Neuronal stem cell (in vitro differentiated cells): Measurements from ENCODE around the gene KCNAB1.

Experiments used
- DNase-seq: peaks from one replicate; pipeline ENCODE4 v3.0.0-alpha.2; 2013; ENCODE audit warnings: low spot score
- H2AFZ ChIP-seq: one replicate; pipeline ENCODE4 v1.6.1; 2013; ENCODE audit warnings: mild to moderate bottlenecking, low read length, inconsistent platforms
- H2AK5ac ChIP-seq: 2 replicates; pipeline ENCODE4 v1.6.1; 2013; ENCODE audit warnings: low read depth, mild to moderate bottlenecking, inconsistent platforms, low read length, moderate library complexity, mixed read lengths
- H2BK120ac ChIP-seq: 2 replicates; pipeline ENCODE4 v1.6.1; 2013; ENCODE audit warnings: low read depth, mild to moderate bottlenecking, inconsistent platforms, low read length, moderate library complexity, mixed read lengths
- H2BK12ac ChIP-seq: one replicate; pipeline ENCODE4 v1.6.1; 2013; ENCODE audit warnings: low read length, inconsistent platforms
- H2BK15ac ChIP-seq: 2 replicates; pipeline ENCODE4 v1.6.1; 2013; ENCODE audit warnings: mild to moderate bottlenecking, low read length, inconsistent platforms, mixed read lengths
- H2BK5ac ChIP-seq: one replicate; pipeline ENCODE4 v1.6.1; 2013; ENCODE audit warnings: inconsistent platforms, mild to moderate bottlenecking, low read length, moderate library complexity
- H3K14ac ChIP-seq: one replicate; pipeline ENCODE4 v1.6.1; 2013; ENCODE audit warnings: low read length, inconsistent platforms
- H3K18ac ChIP-seq: 2 replicates; pipeline ENCODE4 v1.6.1; 2013; ENCODE audit warnings: low read length, inconsistent platforms
- H3K23ac ChIP-seq: 2 replicates; pipeline ENCODE4 v1.6.1; 2013; ENCODE audit warnings: low read depth, mild to moderate bottlenecking, mixed read lengths, low read length, inconsistent platforms; ENCODE audit not compliant: poor library complexity
- H3K27ac ChIP-seq: replicated peaks from 3 replicates; pipeline ENCODE4 v1.5.1; 2013; ENCODE audit warnings: low read length, inconsistent platforms
- H3K27me3 ChIP-seq, 3 experiments: 2 replicates each; pipeline ENCODE4 v1.6.1; 2013; ENCODE audit warnings: low read length in 3 of 3, mild to moderate bottlenecking in 2 of 3, inconsistent platforms in 1 of 3, low read depth in 1 of 3, mixed read lengths in 1 of 3, moderate library complexity in 1 of 3; ENCODE audit not compliant: control insufficient read depth in 3 of 3, insufficient read depth in 3 of 3
- H3K36me3 ChIP-seq, 2 donors: replicated peaks in 1 of 2; 2 replicates each; pipeline ENCODE4 v1.6.1; 2013; ENCODE audit warnings: low read length in 2 of 2; ENCODE audit not compliant: control insufficient read depth in 2 of 2, insufficient read depth in 2 of 2
- H3K4ac ChIP-seq: 2 replicates; pipeline ENCODE4 v1.6.1; 2013; ENCODE audit warnings: inconsistent platforms, mild to moderate bottlenecking, low read length, moderate library complexity
- H3K4me1 ChIP-seq, 2 donors: 1 replicate in 1 of 2; 2 replicates in 1 of 2; pipeline ENCODE4 v1.6.1; 2013; ENCODE audit warnings: low read length in 2 of 2, low read depth in 1 of 2; ENCODE audit not compliant: control insufficient read depth in 2 of 2, insufficient read depth in 1 of 2
- H3K4me2 ChIP-seq: one replicate; pipeline ENCODE4 v1.6.1; 2013; ENCODE audit warnings: mild to moderate bottlenecking, low read length, inconsistent platforms; ENCODE audit not compliant: insufficient read depth, poor library complexity, severe bottlenecking
- H3K4me3 ChIP-seq, 2 donors: 2 replicates each; pipeline ENCODE4 v1.5.1; 2013; ENCODE audit warnings: low read length in 2 of 2, mild to moderate bottlenecking in 2 of 2, inconsistent platforms in 1 of 2, moderate library complexity in 1 of 2
- H3K79me1 ChIP-seq: one replicate; pipeline ENCODE4 v1.6.1; 2013; ENCODE audit warnings: low read depth, mild to moderate bottlenecking, inconsistent platforms, low read length, moderate library complexity
- H3K9ac ChIP-seq: one replicate; pipeline ENCODE4 v1.6.1; 2013; ENCODE audit warnings: mild to moderate bottlenecking, low read depth, low read length, inconsistent platforms; ENCODE audit not compliant: poor library complexity
- H3K9me3 ChIP-seq, 2 donors: replicated peaks in 1 of 2; 2 replicates each; pipeline versions ENCODE3 to v1.6.1; 2013; ENCODE audit warnings: low read length in 2 of 2, mild to moderate bottlenecking in 2 of 2, inconsistent platforms in 1 of 2, low read depth in 1 of 2, mixed read lengths in 1 of 2, moderate library complexity in 1 of 2; ENCODE audit not compliant: control insufficient read depth in 2 of 2, insufficient read depth in 1 of 2
- H4K8ac ChIP-seq: one replicate; pipeline ENCODE4 v1.6.1; 2013; ENCODE audit warnings: low read depth, mild to moderate bottlenecking, inconsistent platforms, low read length, moderate library complexity
- H4K91ac ChIP-seq: one replicate; pipeline ENCODE4 v1.6.1; 2013; ENCODE audit warnings: low read length, low read depth, mild to moderate bottlenecking, inconsistent platforms; ENCODE audit not compliant: poor library complexity
- WGBS, 2 donors: extraction: QIAGEN DNeasy Blood & Tissue Kit; methylation state at CpG; one replicate each; pipeline ENCODE4 v1.1.7; 2013; ENCODE audit warnings: missing lambda C conversion rate in 2 of 2, mixed read lengths in 1 of 2; ENCODE audit not compliant: insufficient read length in 2 of 2, insufficient replicate concordance in 1 of 2; ENCODE audit errors: extremely low coverage in 2 of 2; 5-methylcytosine and 5-hydroxymethylcytosine counted together

Gene KCNAB1

DNA sequence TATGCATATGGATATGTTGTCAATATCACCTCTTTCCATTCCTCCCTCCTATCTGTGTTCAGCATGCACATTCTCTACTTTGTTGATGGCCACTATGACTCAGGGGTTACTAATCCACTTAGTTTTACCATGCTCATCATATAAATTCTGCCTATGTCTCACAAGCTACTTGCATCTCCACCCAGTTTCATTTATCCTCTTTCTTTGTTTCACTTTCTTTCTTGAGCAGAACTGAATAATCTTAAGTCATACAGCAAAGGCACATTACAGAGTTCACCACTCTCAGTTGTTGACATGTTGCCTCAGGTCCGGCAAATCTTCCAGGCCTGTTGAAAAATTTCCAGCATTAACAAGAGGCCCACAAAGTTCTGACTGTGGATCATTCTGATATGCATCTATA, 363.0 kb downstream of the KCNAB1 start:
- Histone ChIP-seq H3K4ac (no peak overlapping the region), H3K4me1 (peaks cover 0 to 10% of the 10 kb centered on the region in 2 donors), H2AFZ (peak overlapping the region; percentile 48), H3K4me3 (no peak overlapping the region), H3K36me3 (no peaks in the 10 kb centered on the region), H3K27ac (no peak overlapping the region), H2AK5ac (no peak overlapping the region), H4K8ac (no peak overlapping the region), H3K18ac (no peak overlapping the region), H4K91ac (no peak overlapping the region), H3K9me3 (no peaks in the 10 kb centered on the region), H2BK12ac (no peak overlapping the region), H2BK120ac (no peak overlapping the region), H2BK15ac (no peak overlapping the region), H3K79me1 (no peaks in the 10 kb centered on the region), H3K23ac (no peak overlapping the region), H3K27me3 (no peaks in the 10 kb centered on the region), H3K9ac (no peak overlapping the region), H2BK5ac (no peak overlapping the region), H3K14ac (no peak overlapping the region), H3K4me2 (no peak overlapping the region)
- no peak for DNase-seq
- WGBS, 2 donors, result no CpG with 5 or more reads among the region's 1 CpG

DNA sequence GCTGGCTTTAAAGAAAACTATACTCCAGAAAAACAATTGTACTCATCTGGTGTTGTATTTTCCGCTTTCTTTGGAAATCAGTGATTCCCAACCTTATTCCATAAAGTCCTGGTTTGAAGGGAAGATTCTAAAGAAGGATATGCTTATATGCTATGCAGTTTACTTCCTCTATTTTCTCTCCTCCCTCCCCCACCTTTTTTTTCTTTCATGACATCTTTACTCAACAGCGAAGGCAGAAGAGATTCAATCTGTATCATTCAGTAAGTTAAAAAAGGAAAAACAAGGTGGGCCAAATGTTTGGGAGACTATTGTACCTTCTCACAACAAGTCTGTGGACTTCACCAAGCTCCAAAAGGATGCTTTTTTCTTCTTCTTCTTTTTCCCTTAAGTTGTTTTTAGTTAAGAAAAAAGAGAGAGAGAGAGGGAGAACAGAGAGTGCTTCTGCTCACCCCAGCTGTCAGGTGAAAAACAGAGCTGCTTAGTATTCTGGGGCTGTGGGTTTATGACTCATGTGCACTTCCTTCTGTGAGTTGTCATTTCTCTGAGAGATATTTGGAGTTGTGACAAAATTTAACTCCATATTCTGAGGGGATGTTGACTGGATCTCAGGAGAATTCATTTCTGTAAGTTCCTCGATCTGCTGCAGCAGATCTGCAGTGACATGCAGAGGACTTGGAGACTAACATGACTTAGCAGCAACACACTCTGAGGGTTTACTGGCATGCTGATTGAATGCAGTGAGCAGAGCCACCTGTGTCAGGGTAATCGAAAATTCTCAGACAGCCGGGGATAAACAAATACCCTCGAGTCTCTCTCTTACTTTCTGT, 363.8 kb downstream of the KCNAB1 start:
- peak overlapping the region; percentile 48 for H2AFZ ChIP-seq
- no peak for DNase-seq
- H3K18ac ChIP-seq, result no peak overlapping the region
- no peaks in the 10 kb centered on the region for H3K27me3 ChIP-seq
- H2BK120ac ChIP-seq, result no peak overlapping the region
- H3K4ac ChIP-seq, result no peak overlapping the region
- H3K14ac ChIP-seq, result no peak overlapping the region
- no peak overlapping the region for H3K23ac ChIP-seq
- no peak overlapping the region for H4K91ac ChIP-seq
- no CpG with 5 or more reads among the region's 6 CpGs for WGBS, 2 donors
- no peaks in the 10 kb centered on the region for H3K9me3 ChIP-seq
- no peak overlapping the region for H2BK12ac ChIP-seq
- H4K8ac ChIP-seq, result no peak overlapping the region
- no peak overlapping the region for H2BK15ac ChIP-seq
- H2AK5ac ChIP-seq, result no peak overlapping the region
- H2BK5ac ChIP-seq, result no peak overlapping the region
- H3K36me3 ChIP-seq, result no peaks in the 10 kb centered on the region
- no peak overlapping the region for H3K4me3 ChIP-seq
- no peak overlapping the region for H3K9ac ChIP-seq
- H3K79me1 ChIP-seq, result no peaks in the 10 kb centered on the region
- H3K4me2 ChIP-seq, result no peak overlapping the region
- H3K27ac ChIP-seq, result no peak overlapping the region
- peaks cover 0 to 10% of the 10 kb centered on the region in 2 donors for H3K4me1 ChIP-seq

DNA sequence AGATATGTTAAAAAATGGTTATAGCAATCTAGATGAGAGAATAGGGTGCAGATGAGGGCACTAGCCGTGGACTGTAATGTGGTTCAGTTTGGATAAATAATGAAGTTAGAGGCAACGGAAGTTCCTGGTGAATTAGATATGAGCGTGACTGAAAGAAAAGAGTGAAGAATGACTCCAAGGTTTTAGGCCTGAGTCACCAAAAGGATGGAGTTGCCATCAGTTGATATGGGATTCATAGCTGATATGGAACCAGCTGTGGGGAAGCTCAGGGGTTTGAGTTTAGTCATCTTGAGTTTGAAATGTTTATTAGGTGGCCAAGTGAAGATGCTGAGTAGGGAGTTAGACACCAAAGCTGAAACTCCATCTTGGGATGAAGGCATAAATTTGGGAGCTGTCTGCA, 368.4 kb downstream of the KCNAB1 start:
- no peak overlapping the region for H2AK5ac ChIP-seq
- H3K9ac ChIP-seq, result no peak overlapping the region
- no CpG with 5 or more reads among the region's 3 CpGs for WGBS, 2 donors

DNA sequence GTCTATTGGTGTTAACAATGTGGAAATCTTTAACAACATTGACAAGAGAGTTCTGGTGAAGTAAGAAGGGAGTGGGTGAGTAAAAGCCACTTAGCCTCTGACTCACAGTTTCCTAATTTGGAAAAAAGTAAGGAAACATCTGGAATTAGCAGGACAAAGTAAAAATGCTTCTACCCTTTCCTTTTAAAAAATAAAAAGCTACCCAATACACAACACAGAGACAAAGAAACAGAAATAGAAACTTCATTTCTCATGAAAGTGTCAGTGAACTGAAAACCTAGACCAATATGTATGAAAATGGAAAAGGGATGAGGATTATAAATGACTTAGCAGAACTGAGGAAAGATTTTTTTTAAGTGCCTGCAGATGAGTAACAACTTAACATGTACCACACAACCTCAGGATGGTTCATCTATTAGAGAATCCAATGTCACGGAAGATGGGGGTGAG, 369.1 kb downstream of the KCNAB1 start:
- Histone ChIP-seq H3K14ac (no peak overlapping the region), H3K27me3 (peaks cover 0 to 4% (median 0%) of the 10 kb centered on the region in 3 experiments), H3K36me3 (no peaks in the 10 kb centered on the region), H3K4ac (no peak overlapping the region), H2BK12ac (no peak overlapping the region), H2BK15ac (no peak overlapping the region), H3K18ac (no peak overlapping the region), H3K4me3 (no peak overlapping the region), H4K8ac (no peak overlapping the region), H3K27ac (no peak overlapping the region), H4K91ac (no peak overlapping the region), H3K4me2 (no peak overlapping the region), H3K9me3 (no peaks in the 10 kb centered on the region), H3K79me1 (no peaks in the 10 kb centered on the region), H2AFZ (no peak overlapping the region), H3K9ac (no peak overlapping the region), H2AK5ac (no peak overlapping the region), H3K4me1 (peaks cover 0 to 3% of the 10 kb centered on the region in 2 donors), H2BK120ac (no peak overlapping the region), H2BK5ac (no peak overlapping the region), H3K23ac (no peak overlapping the region)
- WGBS, 2 donors, result no CpG with 5 or more reads among the region's 1 CpG
- no peak for DNase-seq

More for the DNA sequence above, 368.4 kb downstream of the KCNAB1 start:
- no peak overlapping the region for H3K14ac ChIP-seq
- no peak overlapping the region for H4K8ac ChIP-seq
- H2BK120ac ChIP-seq, result no peak overlapping the region
- H3K18ac ChIP-seq, result no peak overlapping the region
- no peaks in the 10 kb centered on the region for H3K9me3 ChIP-seq
- H3K4ac ChIP-seq, result no peak overlapping the region
- no peak overlapping the region for H3K4me2 ChIP-seq
- H2BK12ac ChIP-seq, result no peak overlapping the region
- no peak overlapping the region for H3K27ac ChIP-seq
- peaks cover 0 to 4% (median 0%) of the 10 kb centered on the region in 3 experiments for H3K27me3 ChIP-seq
- DNase-seq, result no peak
- no peak overlapping the region for H2BK15ac ChIP-seq
- no peak overlapping the region for H3K23ac ChIP-seq
- no peak overlapping the region for H2AFZ ChIP-seq
- H3K4me1 ChIP-seq, result peaks cover 0 to 10% of the 10 kb centered on the region in 2 donors
- no peaks in the 10 kb centered on the region for H3K79me1 ChIP-seq
- H2BK5ac ChIP-seq, result no peak overlapping the region
- no peak overlapping the region for H4K91ac ChIP-seq
- H3K36me3 ChIP-seq, result no peaks in the 10 kb centered on the region
- H3K4me3 ChIP-seq, result no peak overlapping the region
